BJ (cell line): Measurements from ENCODE around the gene GEN1. TPM values are rescaled to one million over a fixed set of nuclear protein-coding genes. Genes with fewer than 3 reads are reported as not detected.

Source experiments
- CTCF ChIA-PET: fragments of 350-600 bp; formaldehyde crosslinking; extraction: SDS; loops from one replicate; lab custom pipeline; 2021; ENCODE audit warnings: antibody characterized with exemption, inconsistent platforms; lab: Yijun Ruan, JAX
- POLR2A ChIA-PET: fragments of 300-600 bp; sonication (Branson Sonifier 250); formaldehyde crosslinking; extraction: SDS; loops from one replicate; lab custom pipeline; 2021; ENCODE audit warnings: antibody characterized with exemption; lab: Charles Lee
- DNase-seq: peaks from one replicate; pipeline ENCODE4 v3.0.0-alpha.2; 2011; ENCODE audit warnings: low read depth
- H3K27me3 ChIP-seq: 2 replicates; pipeline ENCODE4 v1.6.0; 2011; ENCODE audit warnings: low read length; ENCODE audit not compliant: control insufficient read depth, insufficient read depth
- H3K36me3 ChIP-seq: 2 replicates; pipeline ENCODE4 v1.5.1; 2011; ENCODE audit warnings: low read length; ENCODE audit not compliant: control insufficient read depth, insufficient read depth
- H3K4me3 ChIP-seq: 2 replicates; pipeline ENCODE4 v1.5.1; 2011; ENCODE audit warnings: low read depth, mild to moderate bottlenecking, control low read depth, low read length
- polyA plus RNA-seq: library from polyadenylated mRNA; depleted of rRNA; stranded (reverse); fragments of >200 nt; gene quantifications from 2 replicates; pipeline ENCODE4 v1.2.3, GENCODE V29; 2011
- TF ChIP-seq, protein P1 (sequence below): IDR thresholded peaks from 2 replicates; pipeline ENCODE4 v1.5.1; 2011; ENCODE audit warnings: low read depth, mild to moderate bottlenecking, control low read depth, inconsistent platforms, low read length, moderate library complexity; ENCODE audit not compliant: insufficient read depth

The GEN1 gene
- polyA plus RNA-seq, 1 experiment = 7.6 TPM

DNA sequence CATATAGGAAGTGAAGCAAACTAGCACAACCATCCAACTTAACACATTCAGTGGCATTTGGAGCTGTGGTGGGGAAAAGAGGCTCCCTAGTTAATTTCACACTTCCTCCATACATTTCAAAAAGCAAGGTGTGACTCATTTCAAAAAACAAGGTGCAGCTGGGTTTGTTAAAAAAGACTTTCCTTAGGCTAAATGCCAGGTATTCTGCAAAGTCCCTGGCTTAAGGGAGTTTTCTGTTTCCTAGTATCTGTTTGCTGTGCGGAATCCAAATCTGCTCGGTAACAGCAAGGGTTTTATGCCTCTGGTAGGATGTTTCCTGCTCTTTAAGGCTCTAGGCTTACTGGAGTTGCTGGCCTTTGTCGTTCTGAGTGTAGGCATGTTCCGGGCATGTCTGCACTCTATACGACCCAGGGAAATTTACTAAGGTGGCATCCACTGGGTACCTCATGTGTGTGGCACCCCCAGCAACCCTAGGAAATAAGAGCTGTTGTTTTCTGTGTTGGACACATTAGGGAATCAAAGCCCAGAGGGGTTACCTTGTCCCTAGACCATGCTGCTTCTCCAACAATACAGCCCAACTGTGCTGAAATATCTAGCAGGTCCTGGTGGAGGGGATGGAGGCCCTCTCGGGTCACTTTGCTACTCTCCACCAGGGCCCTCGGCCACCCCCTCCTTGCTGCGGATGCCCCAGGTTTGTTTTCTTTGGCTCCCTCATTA lies 61.7 kb downstream of the GEN1 start:
- ChIA-PET CTCF (interaction anchor here (0.6 to 2.5 kb wide), 3 partner anchors 16 to 288 kb away, joined by 3 to 7 read pairs (median 3); no protein-coding TSS in a partner anchor), POLR2A (no interaction called here)
- DNase-seq = no peak
- H3K27me3 ChIP-seq = peaks cover 2% of the 10 kb centered on the region
- TF ChIP-seq, protein P1, sequence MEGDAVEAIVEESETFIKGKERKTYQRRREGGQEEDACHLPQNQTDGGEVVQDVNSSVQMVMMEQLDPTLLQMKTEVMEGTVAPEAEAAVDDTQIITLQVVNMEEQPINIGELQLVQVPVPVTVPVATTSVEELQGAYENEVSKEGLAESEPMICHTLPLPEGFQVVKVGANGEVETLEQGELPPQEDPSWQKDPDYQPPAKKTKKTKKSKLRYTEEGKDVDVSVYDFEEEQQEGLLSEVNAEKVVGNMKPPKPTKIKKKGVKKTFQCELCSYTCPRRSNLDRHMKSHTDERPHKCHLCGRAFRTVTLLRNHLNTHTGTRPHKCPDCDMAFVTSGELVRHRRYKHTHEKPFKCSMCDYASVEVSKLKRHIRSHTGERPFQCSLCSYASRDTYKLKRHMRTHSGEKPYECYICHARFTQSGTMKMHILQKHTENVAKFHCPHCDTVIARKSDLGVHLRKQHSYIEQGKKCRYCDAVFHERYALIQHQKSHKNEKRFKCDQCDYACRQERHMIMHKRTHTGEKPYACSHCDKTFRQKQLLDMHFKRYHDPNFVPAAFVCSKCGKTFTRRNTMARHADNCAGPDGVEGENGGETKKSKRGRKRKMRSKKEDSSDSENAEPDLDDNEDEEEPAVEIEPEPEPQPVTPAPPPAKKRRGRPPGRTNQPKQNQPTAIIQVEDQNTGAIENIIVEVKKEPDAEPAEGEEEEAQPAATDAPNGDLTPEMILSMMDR = no peak
- H3K36me3 ChIP-seq = no peaks in the 10 kb centered on the region
- H3K4me3 ChIP-seq = no peak overlapping the region

DNA sequence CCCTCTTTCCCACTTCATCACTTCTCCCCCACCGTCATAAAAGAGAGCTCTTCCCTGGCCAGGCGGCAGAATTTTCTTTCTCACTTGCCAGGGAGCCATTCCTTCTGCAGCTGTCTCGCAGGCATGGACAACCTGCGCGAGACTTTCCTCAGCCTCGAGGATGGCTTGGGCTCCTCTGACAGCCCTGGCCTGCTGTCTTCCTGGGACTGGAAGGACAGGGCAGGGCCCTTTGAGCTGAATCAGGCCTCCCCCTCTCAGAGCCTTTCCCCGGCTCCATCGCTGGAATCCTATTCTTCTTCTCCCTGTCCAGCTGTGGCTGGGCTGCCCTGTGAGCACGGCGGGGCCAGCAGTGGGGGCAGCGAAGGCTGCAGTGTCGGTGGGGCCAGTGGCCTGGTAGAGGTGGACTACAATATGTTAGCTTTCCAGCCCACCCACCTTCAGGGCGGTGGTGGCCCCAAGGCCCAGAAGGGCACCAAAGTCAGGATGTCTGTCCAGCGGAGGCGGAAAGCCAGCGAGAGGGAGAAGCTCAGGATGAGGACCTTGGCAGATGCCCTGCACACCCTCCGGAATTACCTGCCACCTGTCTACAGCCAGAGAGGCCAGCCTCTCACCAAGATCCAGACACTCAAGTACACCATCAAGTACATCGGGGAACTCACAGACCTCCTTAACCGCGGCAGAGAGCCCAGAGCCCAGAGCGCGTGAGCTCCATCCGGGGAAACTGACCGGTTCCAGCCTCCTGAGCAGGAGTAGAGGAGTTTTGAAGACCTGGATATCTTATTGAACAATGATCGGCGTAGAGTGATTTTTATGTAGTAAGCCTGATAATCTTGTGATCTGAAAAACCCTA lies 62.7 kb downstream of the GEN1 start, which contains the start of gene MSGN1:
Gene MSGN1 (plus strand): TSS at position 65 of the 850 bp plus-strand sequence. CDS start 59 bp downstream, at position 124.
- peaks cover 2% of the 10 kb centered on the region for H3K27me3 ChIP-seq
- ChIA-PET POLR2A (no interaction called here), CTCF (interaction anchor here (1.4 kb wide), 1 partner anchor 97 kb away, joined by 3 read pairs; no protein-coding TSS in a partner anchor)
- DNase-seq = no peak
- TF ChIP-seq, protein P1 = no peak
- H3K36me3 ChIP-seq = no peaks in the 10 kb centered on the region
- H3K4me3 ChIP-seq = no peak within 1 kb of the TSS

DNA sequence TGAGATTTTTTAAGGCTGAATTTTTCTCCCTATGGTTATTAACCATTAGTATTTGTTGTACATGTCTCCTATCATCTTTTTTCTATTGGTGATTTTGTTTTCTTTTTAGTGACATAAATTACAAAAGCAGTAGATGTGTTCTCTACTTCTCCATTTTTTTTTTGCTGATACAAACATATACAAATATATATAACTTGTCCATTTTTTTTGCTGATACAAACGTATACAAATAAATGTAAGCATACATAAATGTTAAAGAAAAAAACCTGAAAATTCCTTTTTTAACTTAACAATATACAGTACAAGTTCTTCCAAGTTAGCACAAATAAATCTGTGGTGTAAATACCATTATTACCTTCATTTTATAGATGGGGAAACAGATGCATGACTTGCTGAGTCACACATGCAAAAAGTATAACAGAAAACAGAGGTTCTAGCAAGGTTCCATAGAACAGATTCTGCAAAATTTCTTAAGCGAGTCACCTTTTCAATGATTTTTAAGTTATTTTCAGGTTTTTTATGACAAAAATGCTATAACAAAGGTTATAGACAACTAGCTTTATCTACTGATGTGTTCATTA lies 64.4 kb downstream of the GEN1 start:
- Histone ChIP-seq H3K27me3 (peaks cover 2% of the 10 kb centered on the region; the same call in 1 of the 2 replicates), H3K36me3 (no peaks in the 10 kb centered on the region), H3K4me3 (no peak overlapping the region)
- no peak for DNase-seq
- CTCF ChIA-PET = no interaction called here
- POLR2A ChIA-PET = no interaction called here
- TF ChIP-seq, protein P1 = no peak

DNA sequence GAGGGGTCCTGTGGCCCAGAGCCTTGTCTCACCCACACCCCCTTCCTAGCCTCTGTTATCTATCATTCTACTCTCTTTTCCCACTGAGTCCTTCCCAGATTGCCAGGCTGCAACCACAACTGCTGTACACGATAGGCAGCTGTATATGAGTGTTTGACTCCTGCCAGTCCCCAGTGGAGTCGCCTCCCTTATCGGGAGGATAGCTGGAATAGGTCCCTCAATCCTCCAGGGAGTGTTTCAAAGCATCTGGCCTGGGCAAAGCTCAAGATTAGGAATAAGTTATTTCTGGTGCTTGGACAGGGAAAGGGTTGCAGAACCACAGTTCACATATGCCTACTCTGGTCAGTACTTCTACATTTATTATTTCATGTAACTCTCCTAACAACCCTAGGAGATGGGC lies 67.1 kb downstream of the GEN1 start:
- ChIA-PET CTCF (interaction anchor here (0.8 to 2.0 kb wide), 3 partner anchors 10 to 101 kb away, joined by 3 to 12 read pairs (median 4); no protein-coding TSS in a partner anchor), POLR2A (no interaction called here)
- peaks cover 3% of the 10 kb centered on the region; the same call in 1 of the 2 replicates for H3K27me3 ChIP-seq
- no peak overlapping the region for H3K4me3 ChIP-seq
- TF ChIP-seq, protein P1 = no peak
- H3K36me3 ChIP-seq = no peaks in the 10 kb centered on the region
- DNase-seq = no peak
